Activated CD8-positive, alpha-beta memory T cell treated with anti-CD3 and anti-CD28 coated beads, Interleukin-2, amount 50 U/mL, for 24 hours (primary cell): ENCODE measurements around the gene AQP6.
A peak's percentile ranks its signal among the peaks of the same experiment; 100 is the strongest.

Source experiments
- DNase-seq: peaks from one replicate; pipeline ENCODE4 v3.0.0-alpha.2; 2020; ENCODE audit errors: extremely low read depth

AQP6 gene

GRCh38 chr12:49955899-49956662 is 16.7 kb upstream of the AQP6 start:
- no peak for DNase-seq

- DNase-seq, result no peak
These were observed 15.8 kb upstream of the AQP6 start for GRCh38 chr12:49956663-49957569.

GRCh38 chr12:49957570-49957967 is 15.2 kb upstream of the AQP6 start:
- no peak for DNase-seq

- no peak for DNase-seq
These were observed 12.9 kb upstream of the AQP6 start for GRCh38 chr12:49959685-49960473.

GRCh38 chr12:49960474-49961110 is 12.2 kb upstream of the AQP6 start:
- DNase-seq, result no peak

- DNase-seq, result no peak
These were observed 11.4 kb upstream of the AQP6 start, which contains the start of gene AQP5 for GRCh38 chr12:49961111-49961922. Gene AQP5 (plus strand): TSS chr12:49961872. CDS start chr12:49962018, 146 bp downstream.

GRCh38 chr12:49961993-49962764 is 10.6 kb upstream of the AQP6 start:
- DNase-seq, result no peak

GRCh38 chr12:49962861-49963765 is 9.6 kb upstream of the AQP6 start:
- DNase-seq, result no peak

GRCh38 chr12:49963976-49964815 is 8.6 kb upstream of the AQP6 start:
- no peak for DNase-seq

GRCh38 chr12:49964849-49965624 is 7.7 kb upstream of the AQP6 start:
- DNase-seq, result no peak

- DNase-seq, result no peak
These were observed 6.9 kb upstream of the AQP6 start for GRCh38 chr12:49965836-49966235.

GRCh38 chr12:49966511-49967041 is 6.2 kb upstream of the AQP6 start:
- DNase-seq, result no peak

- DNase-seq, result peak; percentile 80
These were observed 5.5 kb upstream of the AQP6 start for GRCh38 chr12:49967042-49967776.

- no peak for DNase-seq
These were observed 4.9 kb upstream of the AQP6 start for GRCh38 chr12:49967777-49968250.

- DNase-seq, result no peak
These were observed 4.3 kb upstream of the AQP6 start for GRCh38 chr12:49968471-49968870.

GRCh38 chr12:49969027-49969426 is 3.7 kb upstream of the AQP6 start:
- DNase-seq, result no peak
